Activated CD8-positive, alpha-beta memory T cell treated with anti-CD3 and anti-CD28 coated beads for 36 hours (primary cell): ENCODE results near the gene TSPAN9. TPM values are rescaled to one million over a fixed set of nuclear protein-coding genes. Genes with fewer than 3 reads are reported as not detected.

Source experiments
- CTCF ChIA-PET: fragments of 350-600 bp; sonication (Branson Sonifier 250); formaldehyde crosslinking; loops from one replicate; lab custom pipeline; 2021; ENCODE audit warnings: antibody characterized with exemption; lab: Charles Lee
- POLR2A ChIA-PET: fragments of 350-600 bp; sonication (Branson Sonifier 250); formaldehyde crosslinking; loops from one replicate; lab custom pipeline; 2021; ENCODE audit warnings: antibody characterized with exemption; lab: Charles Lee
- total RNA-seq, 2 experiments: library from RNA; stranded (reverse); gene quantifications; one replicate each; pipeline ENCODE4 v1.2.3, GENCODE V29; 2021

Gene TSPAN9
- total RNA-seq, 2 experiments from 2014 or later = 0.29 to 0.40 TPM

GRCh38 chr12:3167636-3168035 is 90.5 kb downstream of the TSPAN9 start:
- POLR2A ChIA-PET = no interaction called here
- CTCF ChIA-PET = no interaction called here

- ChIA-PET POLR2A (no interaction called here), CTCF (no interaction called here)
Observed at GRCh38 chr12:3168223-3169221, 91.3 kb downstream of the TSPAN9 start.

- CTCF ChIA-PET = no interaction called here
- POLR2A ChIA-PET = no interaction called here
Observed at GRCh38 chr12:3170423-3171194, 93.4 kb downstream of the TSPAN9 start.

GRCh38 chr12:3171195-3171591 is 94.0 kb downstream of the TSPAN9 start:
- POLR2A ChIA-PET = no interaction called here

GRCh38 chr12:3172124-3173007 is 95.2 kb downstream of the TSPAN9 start:
- ChIA-PET CTCF (no interaction called here), POLR2A (no interaction called here)

More at GRCh38 chr12:3171195-3171591, 94.0 kb downstream of the TSPAN9 start:
- CTCF ChIA-PET = no interaction called here

GRCh38 chr12:3173008-3173553 is 95.9 kb downstream of the TSPAN9 start:
- ChIA-PET POLR2A (no interaction called here), CTCF (no interaction called here)

GRCh38 chr12:3173912-3174311 is 96.7 kb downstream of the TSPAN9 start:
- ChIA-PET CTCF (no interaction called here), POLR2A (no interaction called here)

- CTCF ChIA-PET = no interaction called here
- POLR2A ChIA-PET = no interaction called here
Observed at GRCh38 chr12:3175238-3175637, 98.1 kb downstream of the TSPAN9 start.

- CTCF ChIA-PET = interaction anchor here (1.2 kb wide), 1 partner anchor 99 kb away, joined by 3 read pairs; no protein-coding TSS in a partner anchor
Observed at GRCh38 chr12:3176754-3177153, 99.6 kb downstream of the TSPAN9 start.

GRCh38 chr12:3177778-3178425 is 100.7 kb downstream of the TSPAN9 start:
- POLR2A ChIA-PET = no interaction called here
- CTCF ChIA-PET = no interaction called here

More at GRCh38 chr12:3176754-3177153, 99.6 kb downstream of the TSPAN9 start:
- POLR2A ChIA-PET = no interaction called here

GRCh38 chr12:3178671-3179313 is 101.6 kb downstream of the TSPAN9 start:
- POLR2A ChIA-PET = no interaction called here
- CTCF ChIA-PET = no interaction called here

GRCh38 chr12:3179731-3180130 is 102.6 kb downstream of the TSPAN9 start:
- ChIA-PET CTCF (no interaction called here), POLR2A (no interaction called here)

GRCh38 chr12:3182426-3182825 is 105.2 kb downstream of the TSPAN9 start:
- CTCF ChIA-PET = no interaction called here

GRCh38 chr12:3184485-3184884 is 107.3 kb downstream of the TSPAN9 start:
- ChIA-PET CTCF (no interaction called here), POLR2A (no interaction called here)

More at GRCh38 chr12:3182426-3182825, 105.2 kb downstream of the TSPAN9 start:
- POLR2A ChIA-PET = no interaction called here

GRCh38 chr12:3185260-3185870 is 108.2 kb downstream of the TSPAN9 start:
- CTCF ChIA-PET = no interaction called here
- POLR2A ChIA-PET = no interaction called here

- ChIA-PET POLR2A (no interaction called here), CTCF (no interaction called here)
Observed at GRCh38 chr12:3186546-3187215, 109.5 kb downstream of the TSPAN9 start.
